Left lung (tissue), 10 donors: Measurements from ENCODE around the gene UBAC2. TPM values are rescaled to one million over a fixed set of nuclear protein-coding genes. Genes with fewer than 3 reads are reported as not detected.
A peak's percentile ranks its signal among the peaks of the same experiment; 100 is the strongest.

Source experiments
- ATAC-seq: fragments of 200-7000 bp; cut with Tn5 transposase; one replicate; pipeline ENCODE4 v1.9.1; 2020; ENCODE audit warnings: moderate library complexity
- DNase-seq, 4 donors: peaks; one replicate each; pipeline ENCODE4 v3.0.0-alpha.2; 2013 to 2020
- H3K27ac ChIP-seq, 2 donors: fragments of 200-600 bp; sonication (generic) in 1 of 2; one replicate each; pipeline versions ENCODE4 v1.5.0 to v1.8.0; 2020 to 2021
- H3K27me3 ChIP-seq, 2 donors: fragments of 200-600 bp; sonication (generic) in 1 of 2; one replicate each; pipeline versions ENCODE4 v1.5.0 to v1.8.0; 2020 to 2021
- H3K36me3 ChIP-seq, 2 donors: fragments of 200-600 bp; sonication (generic) in 1 of 2; one replicate each; pipeline versions ENCODE4 v1.5.0 to v1.8.0; 2020 to 2021
- H3K4me1 ChIP-seq, 2 donors: fragments of 200-600 bp; one replicate each; pipeline ENCODE4 v1.8.0; 2021
- H3K4me3 ChIP-seq, 2 donors: fragments of 200-600 bp; sonication (generic) in 1 of 2; one replicate each; pipeline versions ENCODE4 v1.5.0 to v1.8.0; 2020 to 2021; ENCODE audit warnings: mild to moderate bottlenecking in 1 of 2
- H3K9me3 ChIP-seq, 2 donors: fragments of 200-600 bp; sonication (generic) in 1 of 2; one replicate each; pipeline versions ENCODE4 v1.5.0 to v1.8.0; 2020 to 2021
- CTCF ChIP-seq, 2 donors: fragments of 200-600 bp; sonication (generic) in 1 of 2; IDR thresholded peaks; one replicate each; pipeline versions ENCODE4 v1.5.0 to v1.8.0; 2021; ENCODE audit warnings: antibody characterized with exemption in 2 of 2
- intact Hi-C, 2 donors: fragments of 100-400 bp; cut with DNase I; formaldehyde crosslinking; loops; one replicate each; pipeline versions ENCODE4 v1.11.2 to v1.14.2; 2022
- polyA plus RNA-seq, 6 donors: library from polyadenylated mRNA; unstranded; fragments of 120-200 nt; gene quantifications; one replicate each; pipeline ENCODE4 v1.2.1, GENCODE V29; 2013; ENCODE audit not compliant: insufficient read length in 6 of 6
- total RNA-seq, 2 donors: library from RNA; stranded (reverse); fragmentation: NEBNext Ultra II Directional; extraction: Animal tissue kit (Norgen Biotek cat#: 25700); gene quantifications; one replicate each; pipeline ENCODE4 v1.2.1, GENCODE V29; 2021
- donor health status: DM: no; HTN: yes; CAD: no.
- donor health status: DM: no; HTN: no; CAD: no.

UBAC2 gene
- total and polyA plus RNA-seq, 8 donors = 56.1 to 71.6 (median 66.4) TPM

GRCh38 chr13:99279637-99280036 lies 79.0 kb downstream of the UBAC2 start:
- no peak for ATAC-seq

DNA sequence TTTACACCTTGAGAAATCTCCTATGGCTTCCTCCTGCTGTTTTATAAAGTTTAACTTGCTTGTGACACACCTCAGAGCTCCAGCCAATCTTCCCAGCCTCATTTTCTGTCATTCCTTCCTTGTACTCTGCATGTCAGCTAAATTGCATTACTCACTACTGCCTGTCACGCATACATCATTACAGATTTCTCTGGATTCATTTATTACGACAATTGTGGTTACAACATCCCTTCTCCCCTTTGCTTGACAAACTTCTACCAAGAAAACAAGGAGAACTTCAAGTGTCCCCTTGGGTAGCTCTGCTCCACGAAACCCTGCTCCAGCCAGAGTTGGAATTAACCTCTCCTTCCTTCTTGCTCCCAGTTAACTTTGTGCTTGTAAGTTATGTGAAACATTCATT lies 79.5 kb downstream of the UBAC2 start:
- DNase-seq (no peak), ATAC-seq (peak; percentile 63)
- no peaks in the 10 kb centered on the region for H3K27me3 ChIP-seq
- H3K4me1 ChIP-seq = peaks cover 11 to 90% of the 10 kb centered on the region in 2 donors
- H3K36me3 ChIP-seq = peaks cover 0 to 3% of the 10 kb centered on the region in 2 donors
- H3K4me3 ChIP-seq = no peak overlapping the region
- H3K27ac ChIP-seq = peak overlapping the region; percentile 13 to 92
- H3K9me3 ChIP-seq = no peaks in the 10 kb centered on the region
- intact Hi-C loops = no loop called here
- TF ChIP-seq CTCF (IDR thresholded peaks at IDR 0.05) = no peak

More at GRCh38 chr13:99279637-99280036, 79.0 kb downstream of the UBAC2 start:
- TF ChIP-seq CTCF (IDR thresholded peaks at IDR 0.05) = no peak
- Histone ChIP-seq H3K36me3 (peaks cover 0 to 3% of the 10 kb centered on the region in 2 donors), H3K9me3 (no peaks in the 10 kb centered on the region), H3K27me3 (no peaks in the 10 kb centered on the region), H3K4me3 (no peak overlapping the region), H3K4me1 (peaks cover 11 to 87% of the 10 kb centered on the region in 2 donors), H3K27ac (peak overlapping the region; percentile 13 to 92)
- no peak for DNase-seq
- intact Hi-C loops = no loop called here

DNA sequence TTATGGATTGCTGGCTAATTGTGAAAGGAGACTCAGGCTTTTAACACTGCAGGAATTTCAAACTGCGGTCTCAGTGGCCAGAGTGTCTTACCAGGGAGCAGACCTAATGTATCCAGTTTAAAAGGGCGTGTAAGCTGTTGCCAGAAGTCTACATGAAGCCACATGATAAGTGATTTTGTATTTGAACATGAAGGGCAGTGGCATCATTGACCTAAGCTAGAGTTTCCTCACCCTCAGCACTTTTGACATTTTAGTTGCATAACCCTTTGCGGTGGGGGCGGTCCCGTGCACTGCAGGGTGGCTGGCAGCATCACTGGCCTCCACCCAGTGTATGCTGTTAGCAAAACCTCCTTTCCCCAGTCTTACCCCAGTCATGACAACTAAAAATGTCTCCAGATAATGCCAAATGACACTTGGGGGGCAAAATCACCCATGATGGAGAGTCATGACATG lies 81.2 kb downstream of the UBAC2 start:
- Histone ChIP-seq H3K4me3 (no peak overlapping the region), H3K4me1 (peaks cover 17 to 79% of the 10 kb centered on the region in 2 donors), H3K27ac (peak overlapping the region; percentile 60 to 92), H3K27me3 (no peaks in the 10 kb centered on the region), H3K36me3 (no peaks in the 10 kb centered on the region), H3K9me3 (no peaks in the 10 kb centered on the region)
- TF ChIP-seq CTCF (IDR thresholded peaks at IDR 0.05) = no peak
- ATAC-seq (peak; percentile 70), DNase-seq (peak in 2 of 4 donors; percentile 77 to 91)
- intact Hi-C loops = no loop called here

GRCh38 chr13:99282264-99283231 lies 81.9 kb downstream of the UBAC2 start:
- ATAC-seq = no peak
- H3K9me3 ChIP-seq = no peaks in the 10 kb centered on the region
- H3K4me1 ChIP-seq = peaks cover 17 to 74% of the 10 kb centered on the region in 2 donors
- H3K27me3 ChIP-seq = no peaks in the 10 kb centered on the region
- no peak for DNase-seq
- TF ChIP-seq CTCF (IDR thresholded peaks at IDR 0.05) = no peak
- H3K27ac ChIP-seq = peak overlapping the region; percentile 60 to 92
- no peaks in the 10 kb centered on the region for H3K36me3 ChIP-seq
- intact Hi-C loops = no loop called here
- H3K4me3 ChIP-seq = no peak overlapping the region

GRCh38 chr13:99285432-99286182 lies 85.0 kb downstream of the UBAC2 start:
- no peak for TF ChIP-seq CTCF (IDR thresholded peaks at IDR 0.05)
- Histone ChIP-seq H3K4me3 (no peak overlapping the region), H3K27ac (no peak overlapping the region), H3K36me3 (no peaks in the 10 kb centered on the region), H3K27me3 (no peaks in the 10 kb centered on the region), H3K9me3 (no peaks in the 10 kb centered on the region), H3K4me1 (peaks cover 17 to 71% of the 10 kb centered on the region in 2 donors)
- intact Hi-C loops = no loop called here
- DNase-seq = no peak
- no peak for ATAC-seq
